Endothelial cell of umbilical vein (primary cell): ENCODE results near the gene PPM1E.

ENCODE experiments used
- CTCF ChIP-seq, 2 donors: IDR thresholded peaks; 1 replicate in 1 of 2; 2 replicates in 1 of 2; pipeline ENCODE4 v1.5.1; 2011; ENCODE audit warnings: low read length in 2 of 2, mild to moderate bottlenecking in 2 of 2, moderate library complexity in 2 of 2, control low read depth in 1 of 2, inconsistent platforms in 1 of 2, low read depth in 1 of 2; ENCODE audit not compliant: insufficient read depth in 1 of 2; ENCODE audit errors: extremely low read depth in 1 of 2
- EZH2 ChIP-seq: IDR thresholded peaks from 2 replicates; pipeline ENCODE4 v1.6.1; 2012; ENCODE audit warnings: borderline replicate concordance, low read depth, mild to moderate bottlenecking, moderate library complexity, low read length, inconsistent platforms; ENCODE audit not compliant: severe bottlenecking
- JUN ChIP-seq: IDR thresholded peaks from 2 replicates; pipeline ENCODE4 v1.6.1; 2011; ENCODE audit warnings: borderline replicate concordance, low read depth; ENCODE audit not compliant: insufficient read length, insufficient read depth
- MAX ChIP-seq: IDR thresholded peaks from 2 replicates; pipeline ENCODE4 v1.6.1; 2011; ENCODE audit not compliant: insufficient read depth, insufficient read length
- MYC ChIP-seq: IDR thresholded peaks from one replicate; pipeline ENCODE4 v1.6.1; 2011; ENCODE audit warnings: mild to moderate bottlenecking, low read depth, low read length
- POLR2A ChIP-seq: IDR thresholded peaks from 2 replicates; pipeline ENCODE4 v1.6.1; 2012; ENCODE audit warnings: low read depth, mild to moderate bottlenecking, control low read depth, low read length

GRCh38 chr17:58911741-58912343 is 156.2 kb downstream of the PPM1E start:
- TF ChIP-seq MYC (no peak), EZH2 (no peak), POLR2A (no peak), CTCF (IDR thresholded peaks at IDR 0.05; ENCODE audit: extremely low read depth in 1 of 2, insufficient read depth in 1 of 2, low read depth in 1 of 2, low read length in 2 of 2) (no peak), JUN (no peak), MAX (no peak)
